Urothelium cell line (cell line): Measurements from ENCODE around the gene UCN3.
"Not testable (repeated sequence)": the region's sequence is repeated elsewhere in the genome, so short reads cannot be mapped to it uniquely, and the experiment has no call there.

Source experiments
- DNase-seq: peaks from one replicate; pipeline ENCODE4 v3.0.0; 2011; ENCODE audit warnings: low spot score, mixed read lengths
- FAIRE-seq: peaks from 2 replicates; lab custom pipeline; 2011; peaks lifted over from hg19 to GRCh38; lab: Jason Lieb, UNC

UCN3 gene

GRCh38 chr10:5404208-5405041 lies 39.7 kb downstream of the UCN3 start, which contains the start of gene TUBAL3:
TSS of gene TUBAL3 (minus strand) at chr10:5404828. CDS start at chr10:5404792, 36 bp downstream.
- FAIRE-seq, result no peak
- DNase-seq, result no peak

GRCh38 chr10:5406918-5407317 lies 42.2 kb downstream of the UCN3 start:
- FAIRE-seq (no peak), DNase-seq (no peak)

- not testable (repeated sequence) for DNase-seq, FAIRE-seq
Measured at GRCh38 chr10:5410787-5411186, 46.0 kb downstream of the UCN3 start.

GRCh38 chr10:5411941-5412276 lies 47.1 kb downstream of the UCN3 start:
- DNase-seq, result peak; percentile 10
- no peak for FAIRE-seq

- FAIRE-seq (no peak), DNase-seq (peak; percentile 98)
Measured at GRCh38 chr10:5412277-5412941, 47.6 kb downstream of the UCN3 start, which contains the start of gene NET1. TSS of gene NET1 (plus strand) at chr10:5412557. CDS start at chr10:5412693, 136 bp downstream.

- FAIRE-seq (no peak), DNase-seq (peak; percentile 40)
Measured at GRCh38 chr10:5413012-5413938, 48.5 kb downstream of the UCN3 start.

- FAIRE-seq, result no peak
- no peak for DNase-seq
Measured at GRCh38 chr10:5416981-5417380, 52.2 kb downstream of the UCN3 start.

- DNase-seq (no peak), FAIRE-seq (no peak)
Measured at GRCh38 chr10:5418584-5418983, 53.8 kb downstream of the UCN3 start.

GRCh38 chr10:5419466-5420094 lies 54.8 kb downstream of the UCN3 start:
- FAIRE-seq, result no peak
- no peak for DNase-seq

- FAIRE-seq, result no peak
- DNase-seq, result no peak
Measured at GRCh38 chr10:5423771-5424170, 59.0 kb downstream of the UCN3 start.
